Testis (tissue), 5 donors: ENCODE data around the gene GLS. TPM values are rescaled to one million over a fixed set of nuclear protein-coding genes. Genes with fewer than 3 reads are reported as not detected.

ENCODE experiments used
- DNase-seq: peaks from one replicate; pipeline ENCODE4 v3.0.0-alpha.2; 2019
- H3K27ac ChIP-seq, 2 donors: fragments of 200-600 bp; sonication (generic); one replicate each; pipeline ENCODE4 v1.5.1; 2019
- H3K27me3 ChIP-seq: fragments of 200-600 bp; sonication (generic); one replicate; pipeline ENCODE4 v1.5.1; 2019
- H3K36me3 ChIP-seq: fragments of 200-600 bp; sonication (generic); one replicate; pipeline ENCODE4 v1.5.1; 2017; ENCODE audit warnings: low read depth; ENCODE audit errors: missing control alignments
- H3K4me1 ChIP-seq: fragments of 200-600 bp; sonication (generic); one replicate; pipeline ENCODE4 v1.5.1; 2019
- H3K4me3 ChIP-seq, 2 donors: fragments of 200-600 bp; sonication (generic); one replicate each; pipeline ENCODE4 v1.5.1; 2017 to 2019
- H3K9me3 ChIP-seq: fragments of 200-600 bp; sonication (generic); one replicate; pipeline ENCODE4 v1.5.1; 2017
- POLR2A ChIP-seq: fragments of 450-650 bp; IDR thresholded peaks from one replicate; pipeline ENCODE4 v1.6.1; 2017; ENCODE audit warnings: antibody characterized with exemption, mild to moderate bottlenecking, moderate library complexity
- WGBS, 2 donors: methylation state at CpG; one replicate each; pipeline ENCODE4 v1.1.5; 2018; 5-methylcytosine and 5-hydroxymethylcytosine counted together
- intact Hi-C: fragments of 100-400 bp; cut with DNase I; formaldehyde crosslinking; loops from one replicate; pipeline ENCODE4 v1.15.1; 2023; ENCODE audit warnings: low total_unique reads
- long read RNA-seq, 2 donors: transcript quantifications; one replicate each; lab custom pipeline, GENCODE V29; 2026
- polyA plus RNA-seq: library from polyadenylated mRNA; stranded (reverse); fragments of 350-450 nt; fragmentation: Illumina TruSeq; extraction: RNeasy Lipid Tissue Mini Kit (QIAGEN cat#74804); gene quantifications from one replicate; pipeline ENCODE4 v1.2.3, GENCODE V29; 2014; ENCODE audit warnings: low read depth, low replicate concordance; ENCODE audit not compliant: insufficient read depth
- total RNA-seq, 2 donors: library from RNA; depleted of rRNA; stranded (reverse); fragments of >200 nt; gene quantifications; one replicate each; pipeline ENCODE4 v1.2.3, GENCODE V29; 2016
- TF ChIP-seq, protein P1 (sequence below), 3 experiments: fragments of 450-650 bp in 2 of 3; fragments of 200-600 bp in 1 of 3; sonication (generic) in 1 of 3; IDR thresholded peaks; one replicate each; pipeline ENCODE4 v1.5.1; 2016 to 2019; ENCODE audit warnings: antibody characterized with exemption in 3 of 3, mild to moderate bottlenecking in 2 of 3, moderate library complexity in 1 of 3

GLS gene
- 100 to 1,000 TPM in 1 of 2 donors, 10 to 100 TPM in 1; 77.7 to 130 TPM for total RNA-seq
- polyA plus RNA-seq: 22.8 TPM
- long read RNA-seq, donor 1, full-length matches to known transcripts: 6 of 17 reads
- long read RNA-seq, donor 1, partial matches to known transcripts: 11 of 17 reads
- long read RNA-seq, donor 1, other reads (novel, unspliced or antisense): 0 of 17 reads
- long read RNA-seq, donor 2, full-length matches to known transcripts: 7 of 17 reads
- long read RNA-seq, donor 2, partial matches to known transcripts: 10 of 17 reads
- long read RNA-seq, donor 2, other reads (novel, unspliced or antisense): 0 of 17 reads

DNA sequence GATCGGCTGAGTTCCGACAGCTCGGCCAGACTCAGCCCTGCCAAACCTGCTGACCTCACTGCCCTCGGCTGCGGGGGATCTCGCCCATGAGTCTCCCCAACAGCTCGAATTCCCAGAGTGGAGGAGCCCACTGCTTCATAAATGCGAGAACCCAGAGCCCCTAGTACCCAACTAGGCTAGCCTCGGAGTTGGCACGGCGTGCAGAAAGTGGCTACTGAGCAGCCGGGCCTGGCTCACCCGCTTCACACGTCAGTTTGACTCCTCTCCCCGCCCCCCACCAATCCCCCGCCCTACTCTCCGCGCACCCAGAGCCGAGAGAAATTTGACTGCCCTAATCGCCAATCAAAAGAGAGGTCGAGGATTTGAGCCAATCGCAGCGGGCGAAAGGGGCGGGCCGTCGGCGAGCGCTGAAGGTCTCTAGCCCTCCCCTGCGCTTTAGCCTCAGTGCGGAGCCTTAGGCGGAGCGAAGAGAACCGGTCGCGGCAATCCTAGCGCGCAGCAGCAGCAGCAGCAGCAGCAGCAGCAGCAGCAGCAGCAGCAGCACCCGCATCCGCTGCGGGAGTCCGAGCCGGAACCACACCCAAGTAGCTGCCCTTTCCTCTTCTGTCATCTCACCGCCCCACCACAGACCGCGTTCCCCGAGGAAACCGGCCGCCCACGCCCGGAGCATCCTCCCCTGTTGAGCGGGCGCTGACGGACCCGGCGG is at the start of gene GLS:
Gene GLS, plus strand, starts transcription at position 444 of the 706 bp plus-strand sequence. CDS start 264 bp downstream, outside the sequence.
- Histone ChIP-seq H3K27ac (peak within 1 kb of the TSS; percentile 94 to 97), H3K9me3 (no peaks in the 10 kb centered on the region), H3K36me3 (no peaks in the 10 kb centered on the region), H3K4me3 (peak within 1 kb of the TSS; percentile 82 to 87), H3K4me1 (peaks cover 21% of the 10 kb centered on the region), H3K27me3 (no peaks in the 10 kb centered on the region)
- 0% methylated on average over 16 of the region's 56 CpGs; no CpG with 5 or more reads in 1 of the 2 donors for WGBS, 2 donors
- intact Hi-C loops: no loop called here
- peak; percentile 98 for TF ChIP-seq POLR2A
- TF ChIP-seq, protein P1, sequence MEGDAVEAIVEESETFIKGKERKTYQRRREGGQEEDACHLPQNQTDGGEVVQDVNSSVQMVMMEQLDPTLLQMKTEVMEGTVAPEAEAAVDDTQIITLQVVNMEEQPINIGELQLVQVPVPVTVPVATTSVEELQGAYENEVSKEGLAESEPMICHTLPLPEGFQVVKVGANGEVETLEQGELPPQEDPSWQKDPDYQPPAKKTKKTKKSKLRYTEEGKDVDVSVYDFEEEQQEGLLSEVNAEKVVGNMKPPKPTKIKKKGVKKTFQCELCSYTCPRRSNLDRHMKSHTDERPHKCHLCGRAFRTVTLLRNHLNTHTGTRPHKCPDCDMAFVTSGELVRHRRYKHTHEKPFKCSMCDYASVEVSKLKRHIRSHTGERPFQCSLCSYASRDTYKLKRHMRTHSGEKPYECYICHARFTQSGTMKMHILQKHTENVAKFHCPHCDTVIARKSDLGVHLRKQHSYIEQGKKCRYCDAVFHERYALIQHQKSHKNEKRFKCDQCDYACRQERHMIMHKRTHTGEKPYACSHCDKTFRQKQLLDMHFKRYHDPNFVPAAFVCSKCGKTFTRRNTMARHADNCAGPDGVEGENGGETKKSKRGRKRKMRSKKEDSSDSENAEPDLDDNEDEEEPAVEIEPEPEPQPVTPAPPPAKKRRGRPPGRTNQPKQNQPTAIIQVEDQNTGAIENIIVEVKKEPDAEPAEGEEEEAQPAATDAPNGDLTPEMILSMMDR (IDR thresholded peaks at IDR 0.05): no peak
- DNase-seq: peak; percentile 98

DNA sequence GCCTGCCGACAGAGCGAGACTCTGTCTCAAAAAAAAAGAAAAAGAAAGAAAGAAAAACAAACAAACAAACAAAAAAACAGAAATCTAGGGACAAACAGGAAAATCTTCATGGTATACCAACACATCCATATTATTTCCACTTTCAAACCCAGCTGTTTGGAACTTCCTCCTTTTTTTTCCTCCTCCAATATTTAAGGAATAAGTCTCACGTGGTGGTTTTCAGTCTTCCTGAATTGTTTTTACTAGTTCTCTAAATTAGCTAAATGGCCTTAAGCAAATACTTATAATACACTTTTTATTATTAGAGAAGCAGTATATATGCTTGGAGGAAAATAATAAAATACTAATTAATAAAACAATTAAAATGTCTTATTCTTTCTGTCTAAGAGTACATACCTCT is 48.7 kb upstream of the GLS start:
- Histone ChIP-seq H3K9me3 (no peaks in the 10 kb centered on the region), H3K36me3 (no peaks in the 10 kb centered on the region), H3K4me1 (no peaks in the 10 kb centered on the region), H3K4me3 (no peak overlapping the region), H3K27ac (no peak overlapping the region), H3K27me3 (no peaks in the 10 kb centered on the region)
- TF ChIP-seq, protein P1 (IDR thresholded peaks at IDR 0.05): no peak
- TF ChIP-seq POLR2A: no peak
- no peak for DNase-seq
- 67% methylated on average over 3 of the region's 3 CpGs for WGBS, 2 donors
- intact Hi-C loops: no loop called here

DNA sequence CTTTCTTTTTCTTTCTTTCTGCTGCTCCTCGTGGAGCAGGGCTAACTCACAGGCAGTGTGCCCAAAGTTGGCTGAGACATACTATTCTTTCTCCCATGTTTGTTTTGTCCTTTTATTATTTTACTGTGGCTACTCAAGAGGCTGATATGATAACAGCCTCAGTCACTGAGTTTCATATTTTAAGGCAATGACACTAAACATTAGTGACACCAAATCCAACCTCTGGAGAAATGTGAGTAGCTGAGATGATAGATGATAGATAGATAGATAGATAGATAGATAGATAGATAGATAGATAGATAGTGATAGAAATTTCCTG is 45.8 kb upstream of the GLS start:
- WGBS, 2 donors: 38 to 39% methylated on average over 1 of the region's 1 CpG
- no peaks in the 10 kb centered on the region for H3K9me3 ChIP-seq
- intact Hi-C loops: no loop called here
- H3K36me3 ChIP-seq: no peaks in the 10 kb centered on the region
- H3K4me3 ChIP-seq: no peak overlapping the region
- no peak overlapping the region for H3K27ac ChIP-seq
- H3K4me1 ChIP-seq: peaks cover 3% of the 10 kb centered on the region
- no peaks in the 10 kb centered on the region for H3K27me3 ChIP-seq
- DNase-seq: no peak
- no peak for TF ChIP-seq POLR2A
- TF ChIP-seq, protein P1 (IDR thresholded peaks at IDR 0.05): no peak

DNA sequence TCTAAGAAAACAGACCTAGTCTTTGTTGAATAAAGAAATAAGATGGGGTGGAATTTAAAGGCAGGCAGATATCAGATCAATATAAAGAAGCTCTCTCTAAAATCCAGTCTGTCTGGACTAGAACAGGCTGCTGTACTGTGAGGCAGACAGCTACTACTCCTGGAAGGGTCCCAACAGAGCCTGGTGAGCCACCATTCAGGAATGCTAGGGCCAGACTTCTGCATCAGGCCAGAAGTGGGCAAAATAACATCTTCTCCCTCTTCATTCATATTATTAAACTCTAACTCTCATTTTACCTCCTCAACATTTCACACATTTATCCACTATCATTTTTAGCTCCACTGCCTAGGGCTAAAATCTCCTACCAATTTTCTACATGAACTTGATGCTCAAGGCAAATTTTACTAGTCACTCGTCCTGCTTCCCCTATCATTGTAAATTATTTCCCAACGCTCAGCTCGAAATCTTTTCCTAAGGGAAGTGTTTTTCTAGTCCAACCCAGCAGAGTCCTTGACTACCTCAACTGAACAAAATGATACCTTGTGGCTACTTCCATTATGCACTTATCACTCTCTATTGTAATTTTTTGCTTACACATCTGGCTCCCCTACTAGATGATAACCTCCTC is 45.2 kb upstream of the GLS start:
- 45 to 71% methylated on average over 3 of the region's 3 CpGs for WGBS, 2 donors
- TF ChIP-seq, protein P1 (IDR thresholded peaks at IDR 0.05): no peak
- TF ChIP-seq POLR2A: no peak
- H3K27ac ChIP-seq: no peak overlapping the region
- intact Hi-C loops: no loop called here
- no peaks in the 10 kb centered on the region for H3K27me3 ChIP-seq
- no peak for DNase-seq
- no peaks in the 10 kb centered on the region for H3K9me3 ChIP-seq
- H3K36me3 ChIP-seq: no peaks in the 10 kb centered on the region
- H3K4me1 ChIP-seq: peaks cover 3% of the 10 kb centered on the region
- no peak overlapping the region for H3K4me3 ChIP-seq
